AG04450 (cell line): Measurements from ENCODE around the gene VPS13D. TPM values are rescaled to one million over a fixed set of nuclear protein-coding genes. Genes with fewer than 3 reads are reported as not detected.

Source experiments
- CTCF ChIA-PET: fragments of 300-600, 350-600 bp; formaldehyde crosslinking; extraction: SDS; loops from one replicate; lab custom pipeline; 2022; ENCODE audit warnings: antibody characterized with exemption, inconsistent platforms; lab: Charles Lee
- POLR2A ChIA-PET: fragments of 350-600 bp; formaldehyde crosslinking; extraction: SDS; loops from one replicate; lab custom pipeline; 2021; ENCODE audit warnings: antibody characterized with exemption, inconsistent platforms; lab: Yijun Ruan, JAX
- DNase-seq: peaks from one replicate; pipeline ENCODE4 v3.0.0-alpha.2; 2011; ENCODE audit warnings: low read depth, low spot score
- H3K27ac ChIP-seq: one replicate; pipeline ENCODE4 v1.5.1; 2012; ENCODE audit warnings: low read depth, low read length, control low read depth
- H3K27me3 ChIP-seq: one replicate; pipeline ENCODE4 v1.6.0; 2012; ENCODE audit warnings: low read length; ENCODE audit not compliant: control insufficient read depth, insufficient read depth
- H3K4me3 ChIP-seq: 2 replicates; pipeline ENCODE4 v1.5.1; 2011; ENCODE audit warnings: mild to moderate bottlenecking, low read depth, low read length, control low read depth
- H3K9me3 ChIP-seq: 2 replicates; pipeline ENCODE4 v1.5.1; 2012; ENCODE audit warnings: low read length; ENCODE audit not compliant: control insufficient read depth, insufficient read depth
- polyA plus RNA-seq: library from polyadenylated mRNA; depleted of rRNA; stranded (reverse); fragments of >200 nt; gene quantifications from 2 replicates; pipeline ENCODE4 v1.2.3, GENCODE V29; 2011
- TF ChIP-seq, protein P1 (sequence below): IDR thresholded peaks from 2 replicates; pipeline ENCODE4 v1.5.1; 2011; ENCODE audit warnings: low read depth, low read length, control low read depth, inconsistent platforms

The VPS13D gene
- polyA plus RNA-seq, 1 experiment: 18.3 TPM

GRCh38 chr1:12416744-12417143 lies 186.9 kb downstream of the VPS13D start:
- DNase-seq: no peak
- H3K27me3 ChIP-seq: no peaks in the 10 kb centered on the region
- no peak overlapping the region for H3K4me3 ChIP-seq
- H3K9me3 ChIP-seq: no peaks in the 10 kb centered on the region
- CTCF ChIA-PET: interaction anchor here (0.6 kb wide), 1 partner anchor 10 kb away, joined by 3 read pairs; no protein-coding TSS in a partner anchor
- TF ChIP-seq, protein P1, sequence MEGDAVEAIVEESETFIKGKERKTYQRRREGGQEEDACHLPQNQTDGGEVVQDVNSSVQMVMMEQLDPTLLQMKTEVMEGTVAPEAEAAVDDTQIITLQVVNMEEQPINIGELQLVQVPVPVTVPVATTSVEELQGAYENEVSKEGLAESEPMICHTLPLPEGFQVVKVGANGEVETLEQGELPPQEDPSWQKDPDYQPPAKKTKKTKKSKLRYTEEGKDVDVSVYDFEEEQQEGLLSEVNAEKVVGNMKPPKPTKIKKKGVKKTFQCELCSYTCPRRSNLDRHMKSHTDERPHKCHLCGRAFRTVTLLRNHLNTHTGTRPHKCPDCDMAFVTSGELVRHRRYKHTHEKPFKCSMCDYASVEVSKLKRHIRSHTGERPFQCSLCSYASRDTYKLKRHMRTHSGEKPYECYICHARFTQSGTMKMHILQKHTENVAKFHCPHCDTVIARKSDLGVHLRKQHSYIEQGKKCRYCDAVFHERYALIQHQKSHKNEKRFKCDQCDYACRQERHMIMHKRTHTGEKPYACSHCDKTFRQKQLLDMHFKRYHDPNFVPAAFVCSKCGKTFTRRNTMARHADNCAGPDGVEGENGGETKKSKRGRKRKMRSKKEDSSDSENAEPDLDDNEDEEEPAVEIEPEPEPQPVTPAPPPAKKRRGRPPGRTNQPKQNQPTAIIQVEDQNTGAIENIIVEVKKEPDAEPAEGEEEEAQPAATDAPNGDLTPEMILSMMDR: no peak
- POLR2A ChIA-PET: no interaction called here
- no peak overlapping the region for H3K27ac ChIP-seq

DNA sequence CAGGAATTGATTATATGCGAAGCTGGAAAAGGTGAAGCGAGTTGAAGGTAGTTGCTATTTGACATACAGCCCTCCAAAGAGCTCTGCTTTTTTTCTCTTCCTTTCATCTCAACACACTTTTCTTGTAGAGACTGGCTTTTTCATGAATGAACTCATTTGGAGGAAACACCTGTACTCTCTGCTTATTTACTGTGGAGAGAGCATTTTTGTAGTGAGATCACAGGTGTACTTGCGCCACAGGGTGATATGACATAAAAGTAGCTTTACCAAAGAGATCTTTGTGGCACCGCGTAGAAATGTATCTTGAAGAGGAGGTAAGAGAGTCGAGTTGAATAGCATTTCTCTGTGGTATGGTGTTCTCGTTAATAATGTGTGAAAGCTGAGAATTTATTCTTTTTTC lies 187.6 kb downstream of the VPS13D start:
- TF ChIP-seq, protein P1: no peak
- Histone ChIP-seq H3K4me3 (no peak overlapping the region), H3K9me3 (no peaks in the 10 kb centered on the region), H3K27me3 (no peaks in the 10 kb centered on the region), H3K27ac (no peak overlapping the region)
- ChIA-PET CTCF (no interaction called here), POLR2A (no interaction called here)
- no peak for DNase-seq

DNA sequence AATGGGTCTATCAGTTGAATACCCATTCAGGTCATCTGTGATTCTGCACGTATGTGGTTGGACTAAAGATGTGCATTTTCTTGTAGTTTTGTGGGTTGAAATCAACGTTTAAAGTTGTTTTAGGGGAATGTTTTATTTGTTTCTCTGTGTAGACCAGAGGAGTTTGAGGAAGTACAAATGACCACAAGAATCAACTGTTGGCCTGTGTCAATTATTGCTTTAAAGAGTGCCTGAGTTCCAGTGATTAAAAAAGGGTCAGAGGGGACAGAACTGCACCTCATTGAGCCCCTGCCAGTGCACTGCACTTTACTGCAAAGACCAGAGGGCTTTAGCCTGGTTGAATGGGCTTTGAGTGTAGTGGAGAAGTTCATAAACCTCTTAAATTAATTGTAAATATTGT lies 190.3 kb downstream of the VPS13D start:
- CTCF ChIA-PET: interaction anchor here (1.0 kb wide), 1 partner anchor 12 kb away, joined by 3 read pairs; no protein-coding TSS in a partner anchor
- H3K27me3 ChIP-seq: no peaks in the 10 kb centered on the region
- DNase-seq: no peak
- H3K4me3 ChIP-seq: no peak overlapping the region
- H3K27ac ChIP-seq: no peak overlapping the region
- POLR2A ChIA-PET: no interaction called here
- no peaks in the 10 kb centered on the region for H3K9me3 ChIP-seq
- TF ChIP-seq, protein P1: no peak

GRCh38 chr1:12422488-12422887 lies 192.7 kb downstream of the VPS13D start:
- ChIA-PET POLR2A (no interaction called here), CTCF (interaction anchor here (1.2 kb wide), 1 partner anchor 197 kb away, joined by 8 read pairs; no protein-coding TSS in a partner anchor)
- Histone ChIP-seq H3K27ac (no peak overlapping the region), H3K9me3 (no peaks in the 10 kb centered on the region), H3K27me3 (no peaks in the 10 kb centered on the region), H3K4me3 (no peak overlapping the region)
- TF ChIP-seq, protein P1: no peak
- DNase-seq: no peak

DNA sequence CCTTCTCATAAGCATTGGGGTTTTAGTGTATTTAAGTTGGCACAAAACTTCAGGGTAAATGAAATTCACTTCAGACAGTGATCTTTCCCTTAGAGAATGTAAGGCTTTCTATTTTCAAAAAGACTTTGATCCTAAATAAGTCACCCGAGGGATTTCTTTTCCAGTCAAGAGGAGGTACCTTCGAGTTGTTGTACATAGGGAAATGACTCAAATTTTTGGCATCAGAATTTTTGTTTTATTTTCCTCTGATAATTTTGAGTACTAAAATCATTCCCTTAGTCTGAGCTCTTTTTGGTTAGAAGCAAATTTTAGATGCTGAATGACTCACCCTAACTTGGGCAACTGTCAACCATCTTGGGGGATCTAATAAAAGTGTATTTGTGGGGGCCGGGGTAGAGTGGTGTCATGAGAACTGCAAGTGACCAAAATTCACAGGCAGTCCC lies 194.3 kb downstream of the VPS13D start:
- no peak overlapping the region for H3K27ac ChIP-seq
- TF ChIP-seq, protein P1: no peak
- POLR2A ChIA-PET: no interaction called here
- no peaks in the 10 kb centered on the region for H3K9me3 ChIP-seq
- no peak for DNase-seq
- no peak overlapping the region for H3K4me3 ChIP-seq
- CTCF ChIA-PET: interaction anchor here (0.5 to 1.3 kb wide), 2 partner anchors 9 to 16 kb away, joined by 3 read pairs; no protein-coding TSS in a partner anchor
- H3K27me3 ChIP-seq: no peaks in the 10 kb centered on the region
